Vagina (tissue), 2 donors: ENCODE results near the gene TIMM22.

Experiments
- CTCF ChIP-seq, 3 experiments: fragments of 450-650 bp in 2 of 3; fragments of 200-600 bp in 1 of 3; sonication (generic) in 1 of 3; IDR thresholded peaks; one replicate each; pipeline ENCODE4 v1.5.1; 2017 to 2019; ENCODE audit warnings: antibody characterized with exemption in 3 of 3, mild to moderate bottlenecking in 2 of 3, moderate library complexity in 2 of 3
- POLR2A ChIP-seq, 2 donors: fragments of 450-650 bp; IDR thresholded peaks; one replicate each; pipeline ENCODE4 v1.6.1; 2017; ENCODE audit warnings: antibody characterized with exemption in 2 of 2, mild to moderate bottlenecking in 2 of 2, moderate library complexity in 2 of 2
- POLR2AphosphoS5 ChIP-seq, 2 donors: sonication (generic); formaldehyde crosslinking; IDR thresholded peaks; one replicate each; pipeline ENCODE4 v1.9.0; 2017; ENCODE audit warnings: antibody characterized with exemption in 2 of 2, mild to moderate bottlenecking in 2 of 2, low read depth in 1 of 2; ENCODE audit not compliant: insufficient read depth in 1 of 2

- TF ChIP-seq CTCF (IDR thresholded peaks at IDR 0.05) (no peak), POLR2AphosphoS5 (IDR thresholded peaks at IDR 0.05; ENCODE audit: insufficient read depth in 1 of 2, low read depth in 1 of 2) (no peak), POLR2A (IDR thresholded peaks at IDR 0.05) (no peak)
Observed at GRCh38 chr17:1038459-1039122, 41.7 kb downstream of the TIMM22 start.
